Measurements from ENCODE around the gene PRKCH. TPM values are rescaled to one million over a fixed set of nuclear protein-coding genes. Genes with fewer than 3 reads are reported as not detected.

PRKCH gene
- total RNA-seq, 1 donor from 2014 or later, result 19.1 TPM

DNA sequence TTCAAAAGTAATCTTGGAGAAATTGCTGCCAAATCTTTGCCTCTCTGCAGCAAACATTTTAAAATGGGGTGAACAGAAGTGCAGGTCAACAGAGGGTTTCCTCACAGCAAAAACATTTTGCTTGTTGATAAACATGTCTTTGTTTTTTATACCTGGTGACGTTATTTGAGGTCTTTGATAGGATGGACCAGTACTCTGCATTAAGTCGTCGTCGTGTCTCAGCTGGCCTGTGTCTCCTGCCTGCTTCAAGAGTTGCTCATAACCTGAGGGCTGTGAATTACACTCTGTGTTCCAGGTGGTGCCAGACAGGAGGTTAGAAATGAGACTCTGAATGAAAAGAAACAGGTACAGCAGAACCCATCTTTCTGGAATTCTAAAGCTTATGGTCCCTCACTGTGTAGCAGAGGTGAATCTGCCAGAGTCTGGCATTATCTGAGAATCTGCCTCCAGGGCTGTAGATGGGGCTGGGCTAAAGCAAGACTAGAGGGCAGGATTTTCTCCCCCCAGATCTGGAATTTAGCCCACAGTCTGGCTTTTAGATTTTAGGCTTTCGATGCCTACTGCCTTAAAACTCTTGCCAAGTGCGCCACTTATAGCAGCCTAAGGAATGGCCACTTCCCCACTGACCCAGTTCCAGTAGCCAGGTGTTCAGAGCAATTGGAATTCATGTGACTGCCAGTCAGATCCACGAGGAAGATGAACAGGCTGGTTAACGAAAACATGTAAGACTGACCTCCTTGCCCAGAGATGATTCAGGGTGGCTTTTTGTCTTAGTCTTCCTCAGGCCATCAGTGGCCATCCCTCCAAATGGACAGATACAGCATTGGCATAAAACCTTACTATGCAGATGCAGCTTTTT lies 161.2 kb downstream of the PRKCH start:
- TF ChIP-seq, protein P1, sequence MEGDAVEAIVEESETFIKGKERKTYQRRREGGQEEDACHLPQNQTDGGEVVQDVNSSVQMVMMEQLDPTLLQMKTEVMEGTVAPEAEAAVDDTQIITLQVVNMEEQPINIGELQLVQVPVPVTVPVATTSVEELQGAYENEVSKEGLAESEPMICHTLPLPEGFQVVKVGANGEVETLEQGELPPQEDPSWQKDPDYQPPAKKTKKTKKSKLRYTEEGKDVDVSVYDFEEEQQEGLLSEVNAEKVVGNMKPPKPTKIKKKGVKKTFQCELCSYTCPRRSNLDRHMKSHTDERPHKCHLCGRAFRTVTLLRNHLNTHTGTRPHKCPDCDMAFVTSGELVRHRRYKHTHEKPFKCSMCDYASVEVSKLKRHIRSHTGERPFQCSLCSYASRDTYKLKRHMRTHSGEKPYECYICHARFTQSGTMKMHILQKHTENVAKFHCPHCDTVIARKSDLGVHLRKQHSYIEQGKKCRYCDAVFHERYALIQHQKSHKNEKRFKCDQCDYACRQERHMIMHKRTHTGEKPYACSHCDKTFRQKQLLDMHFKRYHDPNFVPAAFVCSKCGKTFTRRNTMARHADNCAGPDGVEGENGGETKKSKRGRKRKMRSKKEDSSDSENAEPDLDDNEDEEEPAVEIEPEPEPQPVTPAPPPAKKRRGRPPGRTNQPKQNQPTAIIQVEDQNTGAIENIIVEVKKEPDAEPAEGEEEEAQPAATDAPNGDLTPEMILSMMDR (conservative IDR thresholded peaks at IDR 0.05), result no peak
- Mint-ChIP-seq H3K27ac (no peak overlapping the region), H3K4me3 (no peak overlapping the region), H3K9me3 (no peaks in the 10 kb centered on the region), H3K36me3 (peaks cover 3% of the 10 kb centered on the region), H3K4me1 (ENCODE audit: unreplicated experiment) (peaks cover 19% of the 10 kb centered on the region), H3K27me3 (no peaks in the 10 kb centered on the region)
- DNase-seq (ENCODE audit: extremely low spot score, unreplicated experiment), result no peak

DNA sequence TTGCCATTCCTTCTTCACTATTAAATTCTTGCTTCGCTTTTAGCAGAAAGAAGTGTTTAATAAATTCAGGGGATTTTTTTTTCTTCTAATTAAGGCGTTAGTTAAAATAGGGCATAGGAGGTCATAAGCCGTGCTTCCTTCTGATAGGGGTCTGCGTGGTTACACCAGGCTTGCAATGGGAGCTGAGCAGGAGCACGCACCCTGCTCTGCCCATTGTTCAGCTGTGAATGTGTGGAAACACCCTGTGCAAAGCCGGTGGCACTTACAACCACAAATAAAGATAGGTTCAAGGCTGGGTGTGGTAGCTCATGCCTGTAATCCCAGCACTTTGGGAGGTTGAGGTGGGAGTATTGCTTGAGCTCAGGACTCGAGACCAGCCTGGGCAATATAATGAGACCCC lies 162.1 kb downstream of the PRKCH start:
- no peak overlapping the region for H3K4me3 Mint-ChIP-seq
- TF ChIP-seq, protein P1 (conservative IDR thresholded peaks at IDR 0.05), result no peak
- peaks cover 3% of the 10 kb centered on the region for H3K36me3 Mint-ChIP-seq
- H3K9me3 Mint-ChIP-seq, result no peaks in the 10 kb centered on the region
- peaks cover 19% of the 10 kb centered on the region for H3K4me1 Mint-ChIP-seq (ENCODE audit: unreplicated experiment)
- no peak for DNase-seq (ENCODE audit: extremely low spot score, unreplicated experiment)
- no peaks in the 10 kb centered on the region for H3K27me3 Mint-ChIP-seq
- no peak overlapping the region for H3K27ac Mint-ChIP-seq

DNA sequence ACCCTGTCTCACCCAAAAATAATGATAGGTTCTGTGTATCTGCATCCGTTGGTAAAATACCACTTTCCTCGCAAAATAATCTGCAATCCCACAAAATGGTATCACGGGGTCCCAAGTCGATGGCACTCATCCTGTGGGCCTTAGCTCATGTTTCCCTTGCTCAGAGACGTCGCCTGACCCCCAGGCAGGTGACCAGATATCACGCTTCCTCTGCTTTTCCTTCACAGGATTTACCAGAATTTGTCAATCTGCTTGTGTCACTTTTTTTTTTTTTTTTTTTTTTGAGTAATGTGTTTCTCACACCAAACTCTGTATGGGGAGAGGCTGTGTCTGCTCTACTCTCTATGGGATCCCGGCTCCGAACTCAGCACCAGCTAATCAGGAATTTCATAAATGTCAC lies 162.7 kb downstream of the PRKCH start:
- Mint-ChIP-seq H3K4me3 (no peak overlapping the region), H3K27me3 (no peaks in the 10 kb centered on the region), H3K27ac (no peak overlapping the region), H3K36me3 (peaks cover 3% of the 10 kb centered on the region), H3K4me1 (ENCODE audit: unreplicated experiment) (peaks cover 22% of the 10 kb centered on the region), H3K9me3 (no peaks in the 10 kb centered on the region)
- TF ChIP-seq, protein P1 (conservative IDR thresholded peaks at IDR 0.05), result no peak
- no peak for DNase-seq (ENCODE audit: extremely low spot score, unreplicated experiment)

DNA sequence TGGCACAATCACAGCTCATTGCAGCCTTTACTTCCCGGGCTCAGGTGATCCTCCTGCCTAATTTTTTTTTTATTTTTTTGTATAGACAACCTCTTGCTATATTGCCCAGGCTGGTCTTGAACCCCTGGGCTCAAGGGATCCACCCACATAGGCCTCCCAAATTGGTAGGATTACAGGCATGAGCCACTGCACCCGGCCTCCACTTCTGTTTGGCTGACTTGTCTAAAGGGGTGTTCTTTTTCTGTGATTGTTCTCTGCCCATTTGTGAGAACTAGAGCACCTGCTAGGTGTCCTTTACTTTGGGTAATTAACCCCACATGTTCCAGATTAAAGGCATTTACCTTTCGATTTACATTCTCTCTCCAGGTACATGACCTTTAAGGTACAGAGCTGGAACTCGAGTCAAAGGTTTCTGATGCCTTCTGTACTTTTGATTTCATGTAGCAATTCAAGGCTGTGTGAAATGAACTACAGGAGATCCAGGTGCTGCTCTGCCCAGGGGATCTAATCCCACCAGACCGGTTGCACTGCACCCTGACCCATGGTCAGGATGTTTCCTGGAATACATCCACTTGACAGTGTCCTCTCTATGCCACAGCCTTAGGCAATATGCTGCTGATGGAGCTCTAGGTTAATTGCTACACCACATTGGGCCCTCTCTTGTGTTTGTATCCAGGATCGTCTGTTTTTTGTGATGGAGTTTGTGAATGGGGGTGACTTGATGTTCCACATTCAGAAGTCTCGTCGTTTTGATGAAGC lies 163.6 kb downstream of the PRKCH start:
- TF ChIP-seq, protein P1 (conservative IDR thresholded peaks at IDR 0.05), result no peak
- Mint-ChIP-seq H3K4me1 (ENCODE audit: unreplicated experiment) (peaks cover 21% of the 10 kb centered on the region), H3K27me3 (no peaks in the 10 kb centered on the region), H3K27ac (peak overlapping the region; percentile 26), H3K4me3 (no peak overlapping the region), H3K9me3 (no peaks in the 10 kb centered on the region), H3K36me3 (peaks cover 3% of the 10 kb centered on the region)
- no peak for DNase-seq (ENCODE audit: extremely low spot score, unreplicated experiment)

DNA sequence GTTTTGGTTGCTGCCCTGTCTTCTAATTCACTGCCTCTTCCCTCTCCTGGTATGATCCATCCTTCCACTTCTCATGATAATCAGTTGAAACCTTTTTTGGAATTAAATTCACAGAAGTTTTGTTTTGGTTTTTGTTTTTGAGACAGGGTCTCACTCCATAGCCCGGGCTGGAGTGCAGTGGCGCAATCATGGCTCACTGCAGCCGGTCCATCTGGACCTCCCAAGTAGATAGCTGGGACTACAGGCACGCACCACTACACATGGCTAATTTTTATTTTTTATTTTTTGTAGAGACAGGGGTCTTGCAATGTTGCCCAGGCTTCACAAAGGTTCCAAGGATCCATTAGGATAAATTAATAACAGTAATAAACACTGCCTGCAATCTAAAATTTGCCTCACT lies 164.3 kb downstream of the PRKCH start:
- TF ChIP-seq, protein P1 (conservative IDR thresholded peaks at IDR 0.05), result no peak
- H3K4me1 Mint-ChIP-seq (ENCODE audit: unreplicated experiment), result peaks cover 21% of the 10 kb centered on the region

More for the DNA sequence above, 164.3 kb downstream of the PRKCH start:
- no peak overlapping the region for H3K27ac Mint-ChIP-seq
- no peaks in the 10 kb centered on the region for H3K27me3 Mint-ChIP-seq
- H3K9me3 Mint-ChIP-seq, result no peaks in the 10 kb centered on the region
- no peak for DNase-seq (ENCODE audit: extremely low spot score, unreplicated experiment)
- H3K36me3 Mint-ChIP-seq, result peaks cover 3% of the 10 kb centered on the region
- no peak overlapping the region for H3K4me3 Mint-ChIP-seq

Data from type B pancreatic cell (in vitro differentiated cells).